TTC549 (cell line): Measurements from ENCODE around the gene GRM8.

Experiments
- FAIRE-seq: peaks from 2 replicates; lab custom pipeline; 2012; peaks lifted over from hg19 to GRCh38; lab: Jason Lieb, UNC

The GRM8 gene

GRCh38 chr7:127252778-127253280 is at the start of gene GRM8:
GRM8 (minus strand) TSS chr7:127252941.
- FAIRE-seq: no peak

GRCh38 chr7:127290801-127291361 is 38.1 kb upstream of the GRM8 start:
- FAIRE-seq: no peak

GRCh38 chr7:127290116-127290655 is 37.4 kb upstream of the GRM8 start:
- FAIRE-seq: no peak

GRCh38 chr7:127287133-127287532 is 34.4 kb upstream of the GRM8 start:
- no peak for FAIRE-seq

GRCh38 chr7:127270093-127270492 is 17.4 kb upstream of the GRM8 start:
- no peak for FAIRE-seq

- FAIRE-seq: no peak
These were observed 13.3 kb upstream of the GRM8 start for GRCh38 chr7:127266047-127266446.

GRCh38 chr7:127264219-127264618 is 11.5 kb upstream of the GRM8 start:
- no peak for FAIRE-seq

GRCh38 chr7:127258111-127258510 is 5.4 kb upstream of the GRM8 start:
- FAIRE-seq: no peak

- no peak for FAIRE-seq
These were observed 4.3 kb upstream of the GRM8 start for GRCh38 chr7:127257086-127257485.

GRCh38 chr7:127256041-127256725 is 3.4 kb upstream of the GRM8 start:
- FAIRE-seq: no peak

GRCh38 chr7:127254163-127254684 is 1.5 kb upstream of the GRM8 start:
- FAIRE-seq: no peak

GRCh38 chr7:127253281-127254162 is 781 bp upstream of the GRM8 start:
- FAIRE-seq: no peak

- FAIRE-seq: no peak
These were observed 396 bp downstream of the GRM8 start for GRCh38 chr7:127252377-127252713.

- no peak for FAIRE-seq
These were observed 1.0 kb downstream of the GRM8 start for GRCh38 chr7:127251465-127252376.

GRCh38 chr7:127251036-127251464 is 1.7 kb downstream of the GRM8 start:
- no peak for FAIRE-seq

GRCh38 chr7:127250312-127251035 is 2.3 kb downstream of the GRM8 start:
- no peak for FAIRE-seq

GRCh38 chr7:127245607-127246006 is 7.1 kb downstream of the GRM8 start:
- no peak for FAIRE-seq

- no peak for FAIRE-seq
These were observed 7.7 kb downstream of the GRM8 start for GRCh38 chr7:127245002-127245401.

GRCh38 chr7:127239814-127240213 is 12.9 kb downstream of the GRM8 start:
- FAIRE-seq: no peak

- FAIRE-seq: no peak
These were observed 19.1 kb downstream of the GRM8 start for GRCh38 chr7:127233630-127234029.

GRCh38 chr7:127231415-127231814 is 21.3 kb downstream of the GRM8 start:
- no peak for FAIRE-seq
